ENCODE data around the gene DOCK3.
"Not testable (repeated sequence)": the region's sequence is repeated elsewhere in the genome, so short reads cannot be mapped to it uniquely, and the experiment has no call there.

Gene DOCK3

GRCh38 chr3:51270559-51270958 lies 595.8 kb downstream of the DOCK3 start:
- peak; percentile 16 for DNase-seq

GRCh38 chr3:51271172-51271571 lies 596.4 kb downstream of the DOCK3 start:
- peak; percentile 36 for DNase-seq

- DNase-seq: no peak
Measured at GRCh38 chr3:51274052-51274451, 599.3 kb downstream of the DOCK3 start.

GRCh38 chr3:51275111-51275805 lies 600.5 kb downstream of the DOCK3 start:
- DNase-seq: no peak

- peak; percentile 6 for DNase-seq
Measured at GRCh38 chr3:51276046-51276445, 601.3 kb downstream of the DOCK3 start.

- no peak for DNase-seq
Measured at GRCh38 chr3:51279448-51279847, 604.7 kb downstream of the DOCK3 start.

GRCh38 chr3:51280176-51280575 lies 605.4 kb downstream of the DOCK3 start:
- DNase-seq: no peak

- no peak for DNase-seq
Measured at GRCh38 chr3:51282931-51283330, 608.2 kb downstream of the DOCK3 start.

GRCh38 chr3:51283421-51283820 lies 608.7 kb downstream of the DOCK3 start:
- DNase-seq: no peak

- no peak for DNase-seq
Measured at GRCh38 chr3:51295625-51296024, 620.9 kb downstream of the DOCK3 start.

GRCh38 chr3:51297333-51297732 lies 622.6 kb downstream of the DOCK3 start:
- DNase-seq: no peak

- no peak for DNase-seq
Measured at GRCh38 chr3:51304230-51304629, 629.5 kb downstream of the DOCK3 start.

- DNase-seq: no peak
Measured at GRCh38 chr3:51306093-51306492, 631.4 kb downstream of the DOCK3 start.

GRCh38 chr3:51307458-51307857 lies 632.7 kb downstream of the DOCK3 start:
- no peak for DNase-seq

GRCh38 chr3:51307945-51308607 lies 633.3 kb downstream of the DOCK3 start:
- not testable (repeated sequence) for DNase-seq

GRCh38 chr3:51311055-51311454 lies 636.3 kb downstream of the DOCK3 start:
- peak; percentile 3 for DNase-seq

- no peak for DNase-seq
Measured at GRCh38 chr3:51328206-51328605, 653.5 kb downstream of the DOCK3 start.

- no peak for DNase-seq
Measured at GRCh38 chr3:51330046-51330445, 655.3 kb downstream of the DOCK3 start.

- no peak for DNase-seq
Measured at GRCh38 chr3:51332156-51332555, 657.4 kb downstream of the DOCK3 start.

GRCh38 chr3:51333021-51333420 lies 658.3 kb downstream of the DOCK3 start:
- no peak for DNase-seq

- DNase-seq: no peak
Measured at GRCh38 chr3:51336261-51336660, 661.5 kb downstream of the DOCK3 start.

- DNase-seq: no peak
Measured at GRCh38 chr3:51337666-51338065, 662.9 kb downstream of the DOCK3 start.

- no peak for DNase-seq
Measured at GRCh38 chr3:51338632-51339031, 663.9 kb downstream of the DOCK3 start.

- no peak for DNase-seq
Measured at GRCh38 chr3:51340013-51340829, 665.5 kb downstream of the DOCK3 start.

Measured in CD4-positive, alpha-beta T cell treated with Interleukin-17A for 4 hours (primary cell).